GM18951 (cell line): ENCODE data around the gene SERTAD1.
"Not testable (repeated sequence)": the region's sequence is repeated elsewhere in the genome, so short reads cannot be mapped to it uniquely, and the experiment has no call there.

Source experiments
- POLR2A ChIP-seq: IDR thresholded peaks from 4 replicates; pipeline ENCODE4 v1.6.1; 2011; ENCODE audit warnings: mild to moderate bottlenecking; ENCODE audit not compliant: insufficient read length, insufficient read depth; ENCODE audit errors: extremely low read depth
- in situ Hi-C: fragments of 300-500 bp; cut with MboI; formaldehyde crosslinking; loops from one replicate; pipeline ENCODE4 v1.12.0; 2022; ENCODE audit warnings: low sequenced_read_pairs, mixed read lengths, inconsistent platforms; ENCODE audit not compliant: unreplicated experiment

SERTAD1 gene

DNA sequence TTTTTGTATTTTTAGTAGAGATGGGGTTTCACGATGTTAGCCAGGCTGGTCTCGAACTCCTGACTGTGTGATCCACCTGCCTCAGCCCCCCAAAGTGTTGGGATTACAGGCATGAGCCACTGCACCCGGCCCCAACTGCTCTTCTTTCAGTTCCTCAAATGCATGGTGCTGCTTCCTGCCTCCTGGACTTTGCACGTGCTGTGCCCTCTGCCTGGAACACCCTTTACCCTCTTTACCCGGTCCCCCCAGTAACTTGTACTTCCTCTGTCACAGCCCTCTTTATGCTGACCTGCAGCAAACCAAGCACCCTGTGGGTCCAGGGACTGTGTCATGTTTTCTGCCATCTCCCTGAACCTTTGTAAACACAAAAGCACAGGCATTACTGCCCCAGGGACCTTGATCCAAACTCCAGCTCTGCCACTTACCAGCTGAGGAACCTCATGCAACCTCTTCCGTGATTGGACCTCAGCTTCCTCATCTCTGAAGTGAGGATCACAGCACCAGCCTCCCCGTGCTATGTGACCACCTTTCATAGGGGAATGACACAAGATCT is 36.0 kb upstream of the SERTAD1 start:
- in situ Hi-C loops = no loop called here
- no peak for TF ChIP-seq POLR2A

DNA sequence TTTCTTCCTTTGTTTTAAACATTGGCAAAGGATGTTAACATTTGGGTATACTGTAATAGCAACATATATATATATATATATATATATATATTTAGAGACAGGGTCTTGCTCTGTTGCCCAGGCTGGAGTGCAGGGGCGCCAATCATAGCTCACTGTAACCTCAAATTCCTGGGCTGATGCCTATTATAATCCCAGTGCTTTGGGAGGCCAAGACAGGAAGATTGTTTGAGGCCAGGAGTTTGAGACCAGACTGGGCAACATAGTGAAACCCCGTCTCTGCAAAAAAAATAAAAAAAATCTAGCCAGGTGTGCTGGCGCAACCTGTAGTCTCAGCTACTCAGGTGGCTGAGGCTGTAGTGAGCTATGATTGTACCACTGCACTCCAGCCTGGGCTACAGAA is 34.4 kb upstream of the SERTAD1 start:
- TF ChIP-seq POLR2A = no peak
- in situ Hi-C loops = no loop called here

DNA sequence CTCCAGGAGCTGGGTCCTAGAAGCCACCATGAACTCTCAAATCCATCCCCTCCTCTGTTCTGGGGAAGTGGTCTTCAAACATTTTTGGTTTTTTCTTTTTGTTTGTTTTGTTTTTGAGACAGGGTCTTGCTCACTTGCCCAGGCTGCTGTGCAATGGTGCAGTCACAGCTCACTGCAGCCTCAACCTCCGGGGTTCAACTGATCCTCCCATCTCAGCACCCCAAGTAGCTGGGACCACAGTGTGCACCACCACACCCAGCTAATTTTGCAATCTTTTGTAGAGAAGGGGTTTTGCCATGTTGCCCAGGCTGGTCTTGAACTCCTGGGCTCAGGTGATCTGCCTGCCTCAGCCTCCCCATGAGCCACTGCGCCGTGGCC is 32.8 kb upstream of the SERTAD1 start:
- in situ Hi-C loops = no loop called here
- TF ChIP-seq POLR2A = no peak

DNA sequence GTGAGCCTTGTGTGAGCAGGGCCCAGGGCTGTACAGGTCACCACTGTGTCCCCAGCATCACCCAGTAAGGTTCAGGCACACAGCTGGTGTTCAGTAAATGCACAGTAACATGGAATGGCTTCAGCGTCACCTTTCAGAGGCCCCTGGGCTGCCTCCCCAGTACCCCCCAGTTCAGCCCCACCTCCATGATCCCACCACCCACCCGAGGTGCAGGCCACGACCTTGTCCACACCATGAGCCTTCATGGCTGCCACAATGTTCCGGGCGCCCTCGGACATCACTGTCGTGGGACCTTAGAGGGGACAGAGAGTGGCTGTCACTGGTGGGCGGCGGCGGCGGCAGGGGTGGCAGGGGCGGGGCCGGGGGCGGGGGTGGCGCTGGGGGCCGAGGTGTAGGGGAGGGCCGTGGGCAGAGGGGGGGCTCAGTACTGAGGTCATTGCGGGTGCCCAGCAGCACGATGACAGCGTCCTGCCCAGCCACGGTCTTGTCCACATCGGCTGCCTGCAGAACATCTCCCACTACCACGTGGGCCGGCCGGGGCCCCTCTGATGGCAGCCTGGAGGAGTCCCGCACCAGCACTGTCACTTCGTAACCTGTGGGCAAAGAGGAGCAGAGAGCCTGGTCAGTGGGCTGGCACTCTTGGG is 32.3 kb upstream of the SERTAD1 start:
- TF ChIP-seq POLR2A = no peak
- in situ Hi-C loops = no loop called here

DNA sequence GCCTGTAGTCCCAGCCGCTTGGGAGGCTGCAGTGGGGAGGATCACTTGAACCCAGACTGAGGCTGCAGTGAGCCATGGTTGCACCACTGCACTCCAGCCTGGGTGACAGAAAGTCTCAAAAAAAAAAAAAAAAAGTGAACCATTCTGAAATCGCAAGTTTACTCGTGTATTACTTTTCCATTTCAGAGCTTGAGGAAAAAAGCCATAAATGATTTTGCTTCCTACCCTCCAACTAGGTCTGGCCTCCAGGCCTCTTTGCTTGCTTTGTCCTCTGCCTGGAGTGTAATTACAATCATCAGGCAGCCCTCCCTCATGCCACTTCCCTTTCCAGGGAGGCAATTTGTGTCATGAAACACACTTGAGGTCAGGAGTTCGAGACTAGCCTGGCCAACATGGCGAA is 31.3 kb upstream of the SERTAD1 start:
- no peak for TF ChIP-seq POLR2A
- in situ Hi-C loops = no loop called here

DNA sequence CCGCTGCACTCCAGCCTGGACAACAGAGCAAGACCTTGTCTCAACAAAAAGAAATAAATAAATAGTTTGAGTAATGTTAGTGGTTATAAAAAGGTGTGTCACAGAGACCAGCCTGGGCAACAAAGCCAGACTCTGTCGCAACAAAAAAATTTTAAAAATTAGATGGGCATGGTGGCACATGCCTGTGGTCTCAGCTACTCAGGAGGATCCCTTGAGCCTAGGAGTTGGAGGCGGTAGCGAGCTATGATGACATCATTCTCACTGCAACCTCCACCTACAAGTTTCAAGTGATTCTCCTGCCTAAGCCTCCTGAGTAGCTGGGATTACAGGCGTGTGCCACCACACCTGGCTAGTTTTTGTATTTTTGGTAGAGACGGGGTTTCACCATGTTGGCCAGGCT is 28.2 kb upstream of the SERTAD1 start:
- in situ Hi-C loops = not testable (repeated sequence)

DNA sequence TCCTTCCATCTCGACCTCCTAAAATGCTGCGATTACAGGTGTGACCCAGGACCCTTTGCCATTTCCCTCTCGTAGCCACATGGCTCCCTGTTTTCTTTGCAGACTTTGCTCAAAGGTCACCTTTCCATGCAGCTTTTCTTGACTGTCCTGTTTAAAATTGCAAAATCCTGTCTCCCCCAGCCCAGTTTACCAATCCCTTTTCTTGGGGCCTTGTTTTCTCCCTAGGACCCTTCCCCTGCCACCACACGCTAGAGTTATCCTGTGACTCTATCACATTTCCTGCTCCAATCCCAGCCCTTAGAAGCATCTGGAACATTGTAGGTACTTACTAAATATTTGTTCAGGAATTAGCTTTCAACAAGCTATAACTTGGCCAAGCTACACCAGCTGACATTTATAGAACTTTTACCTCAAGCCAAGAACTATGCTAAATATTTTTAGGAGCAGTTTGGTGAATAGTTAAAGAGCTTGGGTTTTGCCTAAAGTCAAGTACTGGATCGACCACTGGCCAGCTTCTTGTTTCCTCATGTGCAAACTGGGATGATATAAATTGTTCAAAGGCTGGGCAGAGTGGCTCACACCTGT is 27.5 kb upstream of the SERTAD1 start:
- in situ Hi-C loops = no loop called here
- no peak for TF ChIP-seq POLR2A

DNA sequence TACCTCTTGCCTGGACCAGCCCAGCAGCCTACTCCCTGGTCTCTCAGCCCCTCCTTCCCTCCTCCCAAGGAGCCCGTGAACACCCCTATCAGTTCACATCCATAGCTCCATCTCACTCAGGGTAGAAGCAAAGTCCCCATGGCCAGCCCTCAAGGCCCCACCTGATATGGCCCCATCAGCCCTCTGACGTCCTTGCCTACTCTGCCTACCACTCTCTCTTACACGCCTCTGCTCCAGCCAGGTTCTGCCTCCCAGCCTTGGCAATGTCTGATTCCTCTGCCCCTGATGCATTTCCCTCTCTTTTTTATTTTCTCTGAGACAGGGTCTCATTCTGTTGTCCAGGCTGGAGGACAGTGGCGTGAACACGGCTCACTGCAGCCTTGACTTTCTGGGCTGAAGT is 26.2 kb upstream of the SERTAD1 start:
- in situ Hi-C loops = no loop called here
- no peak for TF ChIP-seq POLR2A

DNA sequence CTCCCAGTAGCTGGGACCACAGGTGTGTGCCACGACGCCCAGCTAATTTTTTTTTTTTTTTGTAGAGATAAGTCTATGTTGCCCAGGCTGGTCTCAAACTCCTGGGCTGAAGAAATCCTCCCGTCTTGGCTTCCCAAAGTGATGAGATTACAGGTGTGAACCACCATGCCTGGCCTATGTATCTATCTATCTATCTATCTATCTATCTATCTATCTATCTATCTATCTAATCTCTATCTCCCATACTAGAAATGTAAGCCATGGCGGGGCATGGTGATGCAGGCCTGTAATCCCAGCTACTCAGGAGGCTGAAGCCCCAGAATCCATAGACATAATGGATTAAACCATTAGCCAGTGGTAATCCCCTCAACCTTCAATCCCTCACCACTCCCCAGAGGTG is 24.9 kb upstream of the SERTAD1 start:
- in situ Hi-C loops = no loop called here
- no peak for TF ChIP-seq POLR2A

DNA sequence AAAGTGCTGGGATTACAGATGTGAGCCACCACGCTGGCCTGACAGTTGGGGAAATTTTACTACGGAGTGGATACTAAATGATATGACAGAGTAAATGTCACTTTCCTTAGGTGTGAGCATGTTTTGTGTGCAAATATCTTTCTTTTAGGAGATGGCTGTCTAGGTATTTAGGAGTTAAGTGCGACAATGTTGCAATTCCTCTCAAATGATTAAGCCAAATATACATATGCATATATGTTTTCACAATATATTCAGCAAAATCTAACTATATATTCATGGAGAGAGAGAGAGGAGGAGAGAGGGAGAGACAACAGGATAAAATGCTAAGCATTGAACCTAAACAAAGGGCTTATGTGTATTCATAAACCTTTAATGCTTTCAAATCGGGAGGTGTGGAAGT is 23.7 kb upstream of the SERTAD1 start:
- in situ Hi-C loops = no loop called here
- TF ChIP-seq POLR2A = no peak

DNA sequence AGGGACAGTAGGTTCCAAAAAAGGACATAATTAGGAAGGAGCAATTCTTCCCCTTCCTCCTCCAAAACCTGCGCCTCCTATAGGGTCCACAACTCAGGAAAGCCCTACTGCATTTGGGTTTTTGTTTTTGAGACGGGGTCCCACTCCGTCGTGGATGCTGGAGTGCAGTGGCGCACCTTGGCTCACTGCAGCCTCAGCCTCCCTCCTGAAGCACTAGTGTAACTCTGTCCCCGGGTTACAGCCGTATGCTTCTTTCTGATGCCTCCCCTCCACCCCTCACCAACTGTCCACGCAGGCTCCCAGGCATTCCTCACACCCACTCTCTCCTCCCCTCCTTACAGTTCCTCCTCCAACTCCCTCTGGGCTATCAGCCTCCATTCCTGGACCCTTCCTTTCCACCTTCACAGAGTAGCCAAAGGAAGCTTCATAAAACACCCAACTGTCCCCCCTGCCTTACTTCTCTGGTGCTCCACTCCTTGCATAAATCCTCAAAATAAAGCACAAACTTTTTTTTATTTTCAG is 20.5 kb upstream of the SERTAD1 start:
- no peak for TF ChIP-seq POLR2A
- in situ Hi-C loops = no loop called here

DNA sequence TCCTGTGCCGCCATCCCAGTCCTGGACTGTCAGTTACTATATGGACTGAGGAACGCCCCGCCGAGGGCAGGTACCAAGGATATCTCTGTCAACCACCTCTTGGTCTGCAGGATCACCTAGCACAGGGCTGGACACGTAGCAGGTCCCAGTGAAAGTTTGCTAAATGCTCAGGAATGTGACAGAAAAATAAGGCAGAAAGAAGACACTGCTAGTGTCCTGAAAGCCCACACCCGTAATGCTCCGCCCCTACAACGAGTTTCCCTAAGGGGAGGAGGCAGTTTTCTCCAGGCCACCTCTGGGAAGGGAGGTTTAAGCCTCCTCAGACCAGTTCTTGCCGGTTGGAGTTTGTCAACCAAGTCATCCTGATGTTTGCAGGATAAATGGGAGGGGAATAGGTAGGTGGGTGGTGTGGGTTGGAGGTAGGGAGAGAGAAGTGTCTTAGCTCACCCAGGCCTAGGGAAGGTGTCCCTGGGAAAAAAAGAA is 20.0 kb upstream of the SERTAD1 start:
- in situ Hi-C loops = no loop called here
- no peak for TF ChIP-seq POLR2A

DNA sequence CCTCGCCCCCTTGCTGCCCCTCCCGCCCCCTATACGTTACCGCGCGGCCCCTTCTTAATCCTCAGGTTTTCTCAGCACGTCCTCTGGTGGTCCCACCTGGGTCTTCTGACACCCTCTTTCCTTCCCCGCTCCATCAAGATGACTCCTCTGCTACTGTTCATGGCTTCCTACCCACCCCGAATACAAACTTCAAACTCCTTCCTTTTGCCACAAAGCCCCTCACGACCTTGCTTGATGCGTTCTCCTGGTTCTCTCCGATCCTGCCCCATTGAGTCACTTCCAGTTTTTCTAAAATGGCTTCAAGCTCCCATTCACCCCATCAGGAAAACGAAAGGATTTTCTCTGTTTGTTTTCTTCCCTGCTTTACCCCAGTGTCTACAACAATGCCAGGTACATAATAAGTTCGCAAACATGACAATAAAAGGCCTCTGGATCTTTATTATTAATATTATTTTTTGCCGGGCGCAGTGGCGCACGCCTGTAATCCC is 19.1 kb upstream of the SERTAD1 start:
- in situ Hi-C loops = no loop called here

More for the DNA sequence above, 19.1 kb upstream of the SERTAD1 start:
- TF ChIP-seq POLR2A = no peak
